CD14-positive monocyte (primary cell): ENCODE measurements around the gene HTR1E. TPM values are rescaled to one million over a fixed set of nuclear protein-coding genes. Genes with fewer than 3 reads are reported as not detected.

ENCODE experiments used
- DNase-seq, 3 donors: peaks; one replicate each; pipeline ENCODE4 v3.0.0-alpha.2; 2011 to 2022
- H2AFZ ChIP-seq: 2 replicates; pipeline ENCODE4 v1.6.0; 2012; ENCODE audit warnings: mild to moderate bottlenecking, low read depth, low read length, inconsistent platforms; ENCODE audit not compliant: insufficient read depth, poor library complexity, severe bottlenecking
- H3K27ac ChIP-seq, 2 donors: 1 replicate in 1 of 2; 2 replicates in 1 of 2; pipeline ENCODE4 v1.5.1; 2012 to 2013; ENCODE audit warnings: low read length in 2 of 2, control low read depth in 1 of 2, inconsistent platforms in 1 of 2, low read depth in 1 of 2, mild to moderate bottlenecking in 1 of 2
- H3K27me3 ChIP-seq, 2 donors: one replicate each; pipeline versions ENCODE4 v1.6.0 to v1.6.1; 2011 to 2013; ENCODE audit warnings: low read length in 2 of 2; ENCODE audit not compliant: control insufficient read depth in 2 of 2, insufficient read depth in 2 of 2
- H3K36me3 ChIP-seq, 2 donors: replicated peaks in 1 of 2; 1 replicate in 1 of 2; 2 replicates in 1 of 2; pipeline versions ENCODE4 v1.5.1 to v1.6.1; 2012 to 2013; ENCODE audit warnings: low read length in 2 of 2, control low read depth in 1 of 2, inconsistent platforms in 1 of 2, mild to moderate bottlenecking in 1 of 2; ENCODE audit not compliant: insufficient read depth in 2 of 2, control insufficient read depth in 1 of 2
- H3K4me1 ChIP-seq, 2 donors: 1 replicate in 1 of 2; 2 replicates in 1 of 2; pipeline versions ENCODE4 v1.5.1 to v1.6.1; 2012 to 2013; ENCODE audit warnings: low read length in 2 of 2, control low read depth in 1 of 2, inconsistent platforms in 1 of 2, mild to moderate bottlenecking in 1 of 2, moderate library complexity in 1 of 2; ENCODE audit not compliant: insufficient read depth in 2 of 2, control insufficient read depth in 1 of 2
- H3K4me2 ChIP-seq: replicated peaks from 2 replicates; pipeline ENCODE3; 2012; ENCODE audit warnings: low read length, moderate library complexity, mild to moderate bottlenecking; ENCODE audit not compliant: poor library complexity, severe bottlenecking; ENCODE audit errors: extremely low read depth
- H3K4me3 ChIP-seq, 3 experiments: fragments of 200-600 bp in 1 of 3; sonication (generic) in 1 of 3; replicated peaks in 1 of 3; 1 replicate in 2 of 3; 2 replicates in 1 of 3; pipeline ENCODE4 v1.5.1; 2011 to 2013; ENCODE audit warnings: low read length in 3 of 3, mild to moderate bottlenecking in 3 of 3, control low read depth in 2 of 3, low read depth in 2 of 3, inconsistent platforms in 1 of 3, moderate library complexity in 1 of 3
- H3K79me2 ChIP-seq: 2 replicates; pipeline ENCODE4 v1.6.0; 2012; ENCODE audit warnings: mild to moderate bottlenecking, control low read depth, inconsistent platforms, low read length, moderate library complexity; ENCODE audit not compliant: insufficient read depth
- H3K9ac ChIP-seq: 2 replicates; pipeline ENCODE4 v1.6.0; 2017; ENCODE audit warnings: low read length, mild to moderate bottlenecking; ENCODE audit not compliant: insufficient read depth, poor library complexity, severe bottlenecking
- H3K9me3 ChIP-seq, 2 donors: replicated peaks in 1 of 2; 1 replicate in 1 of 2; 2 replicates in 1 of 2; pipeline versions ENCODE4 v1.5.1 to v1.6.1; 2012 to 2013; ENCODE audit warnings: low read length in 2 of 2, control low read depth in 1 of 2; ENCODE audit not compliant: control insufficient read depth in 1 of 2, insufficient read depth in 1 of 2
- H4K20me1 ChIP-seq: 2 replicates; pipeline ENCODE4 v1.6.0; 2012; ENCODE audit warnings: mild to moderate bottlenecking, low read length, control low read depth, moderate library complexity; ENCODE audit not compliant: insufficient read depth
- H3K27ac Mint-ChIP-seq, 7 donors: one replicate each; pipeline ENCODE4 v1.8.0; 2020; ENCODE audit warnings: mild to moderate bottlenecking in 7 of 7, mixed read lengths in 7 of 7, moderate library complexity in 6 of 7, inconsistent platforms in 2 of 7
- H3K27me3 Mint-ChIP-seq, 3 donors: one replicate each; pipeline ENCODE4 v1.8.0; 2021 to 2022; ENCODE audit warnings: low read depth in 3 of 3, mild to moderate bottlenecking in 3 of 3, mixed read lengths in 3 of 3, moderate library complexity in 3 of 3, inconsistent platforms in 1 of 3
- H3K36me3 Mint-ChIP-seq, 2 donors: one replicate each; pipeline ENCODE4 v1.8.0; 2020; ENCODE audit warnings: mixed read lengths in 2 of 2, inconsistent platforms in 1 of 2, mild to moderate bottlenecking in 1 of 2
- H3K4me1 Mint-ChIP-seq: one replicate; pipeline ENCODE4 v1.8.0; 2020; ENCODE audit warnings: mild to moderate bottlenecking, mixed read lengths
- H3K4me3 Mint-ChIP-seq, 2 donors: one replicate each; pipeline ENCODE4 v1.8.0; 2020; ENCODE audit warnings: mild to moderate bottlenecking in 2 of 2, mixed read lengths in 2 of 2, moderate library complexity in 1 of 2
- H3K9me3 Mint-ChIP-seq, 7 donors: one replicate each; pipeline ENCODE4 v1.8.0; 2020 to 2022; ENCODE audit warnings: mixed read lengths in 7 of 7, mild to moderate bottlenecking in 6 of 7, moderate library complexity in 6 of 7, inconsistent platforms in 2 of 7
- WGBS: methylation state at CpG from one replicate; pipeline ENCODE4 v1.1.5; 2013; ENCODE audit warnings: missing lambda C conversion rate; ENCODE audit not compliant: insufficient coverage; 5-methylcytosine and 5-hydroxymethylcytosine counted together
- intact Hi-C, 2 donors: fragments of 100-400 bp; cut with micrococcal nuclease; formaldehyde crosslinking; loops; one replicate each; pipeline versions ENCODE4 v1.15.0 to v1.15.1; 2023
- polyA plus RNA-seq, 3 donors: library from polyadenylated mRNA; depleted of rRNA in 1 of 3; unstranded in 2 of 3; stranded (reverse) in 1 of 3; fragments of 300-500 nt in 2 of 3; fragments of >200 nt in 1 of 3; fragmentation: Illumina TruSeq in 2 of 3; gene quantifications; 1 replicate in 2 of 3; 2 replicates in 1 of 3; pipeline ENCODE4 v1.2.3, GENCODE V29; 2012 to 2021
- TF ChIP-seq, protein P1 (sequence below): fragments of 200-600 bp; IDR thresholded peaks from one replicate; pipeline ENCODE4 v1.8.0; 2022; ENCODE audit warnings: antibody characterized with exemption, mild to moderate bottlenecking

Gene HTR1E
- polyA plus RNA-seq, 3 donors: not detected

DNA sequence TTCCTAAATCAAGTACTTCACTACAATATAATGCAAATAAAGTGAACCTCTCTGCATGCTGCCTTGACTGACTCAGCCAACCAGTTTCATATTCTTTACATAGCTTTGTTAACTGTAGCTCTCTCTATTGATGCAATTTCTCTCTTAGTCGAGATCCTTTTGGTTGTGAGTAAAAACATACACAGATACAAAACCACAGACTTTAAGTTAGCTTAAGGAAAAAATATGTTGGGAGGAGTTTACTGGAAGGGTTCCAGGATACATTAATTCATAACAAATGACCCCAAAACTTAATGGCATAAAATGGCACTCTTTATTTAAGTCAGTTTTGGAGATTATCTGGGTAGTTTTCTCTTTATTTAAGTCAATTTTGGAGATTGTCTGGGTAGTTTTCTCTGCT is 15.7 kb downstream of the HTR1E start:
- no peaks in the 10 kb centered on the region for H3K4me1 Mint-ChIP-seq
- no peak overlapping the region for H3K4me3 Mint-ChIP-seq
- no peaks in the 10 kb centered on the region for H3K27me3 ChIP-seq
- DNase-seq: no peak
- H3K79me2 ChIP-seq: no peaks in the 10 kb centered on the region
- intact Hi-C loops: no loop called here
- no peaks in the 10 kb centered on the region for H3K36me3 ChIP-seq
- H4K20me1 ChIP-seq: no peaks in the 10 kb centered on the region
- H3K9ac ChIP-seq: no peak overlapping the region
- no peak overlapping the region for H3K4me2 ChIP-seq
- H3K36me3 Mint-ChIP-seq: no peaks in the 10 kb centered on the region
- H3K27me3 Mint-ChIP-seq: no peaks in the 10 kb centered on the region
- no peak overlapping the region for H2AFZ ChIP-seq
- no peak overlapping the region for H3K27ac ChIP-seq
- TF ChIP-seq, protein P1, sequence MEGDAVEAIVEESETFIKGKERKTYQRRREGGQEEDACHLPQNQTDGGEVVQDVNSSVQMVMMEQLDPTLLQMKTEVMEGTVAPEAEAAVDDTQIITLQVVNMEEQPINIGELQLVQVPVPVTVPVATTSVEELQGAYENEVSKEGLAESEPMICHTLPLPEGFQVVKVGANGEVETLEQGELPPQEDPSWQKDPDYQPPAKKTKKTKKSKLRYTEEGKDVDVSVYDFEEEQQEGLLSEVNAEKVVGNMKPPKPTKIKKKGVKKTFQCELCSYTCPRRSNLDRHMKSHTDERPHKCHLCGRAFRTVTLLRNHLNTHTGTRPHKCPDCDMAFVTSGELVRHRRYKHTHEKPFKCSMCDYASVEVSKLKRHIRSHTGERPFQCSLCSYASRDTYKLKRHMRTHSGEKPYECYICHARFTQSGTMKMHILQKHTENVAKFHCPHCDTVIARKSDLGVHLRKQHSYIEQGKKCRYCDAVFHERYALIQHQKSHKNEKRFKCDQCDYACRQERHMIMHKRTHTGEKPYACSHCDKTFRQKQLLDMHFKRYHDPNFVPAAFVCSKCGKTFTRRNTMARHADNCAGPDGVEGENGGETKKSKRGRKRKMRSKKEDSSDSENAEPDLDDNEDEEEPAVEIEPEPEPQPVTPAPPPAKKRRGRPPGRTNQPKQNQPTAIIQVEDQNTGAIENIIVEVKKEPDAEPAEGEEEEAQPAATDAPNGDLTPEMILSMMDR: no peak
- peaks cover 0 to 3% (median 0%) of the 10 kb centered on the region in 7 donors for H3K9me3 Mint-ChIP-seq
- no peaks in the 10 kb centered on the region for H3K4me1 ChIP-seq
- H3K9me3 ChIP-seq: no peaks in the 10 kb centered on the region
- no peak overlapping the region for H3K27ac Mint-ChIP-seq
- WGBS: no CpG with 5 or more reads among the region's 1 CpG
- no peak overlapping the region for H3K4me3 ChIP-seq

DNA sequence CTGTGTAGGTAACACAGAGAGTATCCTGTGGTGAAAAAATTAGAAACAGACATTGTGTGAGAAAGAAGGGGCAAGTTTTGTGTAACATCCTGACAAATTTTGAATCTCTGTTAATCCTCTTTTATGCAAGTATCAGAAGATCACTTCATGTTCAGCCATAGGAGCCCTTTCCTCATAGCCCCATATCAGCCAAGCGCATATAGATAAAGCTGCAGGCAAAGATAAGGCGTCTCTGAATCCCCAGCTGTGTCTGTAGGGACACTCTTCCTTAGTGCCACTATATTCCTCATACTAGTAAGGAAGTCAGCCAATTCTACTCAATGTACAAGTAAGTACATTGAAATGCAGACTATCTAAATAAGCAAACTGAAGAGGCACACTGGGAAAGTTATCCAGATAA is 22.3 kb downstream of the HTR1E start:
- Histone ChIP-seq H3K9ac (no peak overlapping the region), H3K4me2 (no peak overlapping the region), H3K27me3 (no peaks in the 10 kb centered on the region), H3K27ac (no peak overlapping the region), H3K9me3 (no peaks in the 10 kb centered on the region), H2AFZ (no peak overlapping the region), H4K20me1 (no peaks in the 10 kb centered on the region), H3K36me3 (no peaks in the 10 kb centered on the region), H3K4me3 (no peak overlapping the region), H3K4me1 (no peaks in the 10 kb centered on the region), H3K79me2 (no peaks in the 10 kb centered on the region)
- H3K9me3 Mint-ChIP-seq: peaks cover 0 to 2% (median 0%) of the 10 kb centered on the region in 7 donors
- H3K36me3 Mint-ChIP-seq: no peaks in the 10 kb centered on the region
- H3K4me3 Mint-ChIP-seq: no peak overlapping the region
- no peaks in the 10 kb centered on the region for H3K4me1 Mint-ChIP-seq
- WGBS: no CpG with 5 or more reads among the region's 2 CpGs
- intact Hi-C loops: no loop called here
- TF ChIP-seq, protein P1: no peak
- no peak for DNase-seq
- H3K27me3 Mint-ChIP-seq: no peaks in the 10 kb centered on the region
- H3K27ac Mint-ChIP-seq: no peak overlapping the region
